Measurements from ENCODE around the gene CFAP92. TPM values are rescaled to one million over a fixed set of nuclear protein-coding genes. Genes with fewer than 3 reads are reported as not detected.

The CFAP92 gene
- total and polyA plus RNA-seq, 4 donors: 0.05 to 0.25 (median 0.06) TPM; not detected in 1

DNA sequence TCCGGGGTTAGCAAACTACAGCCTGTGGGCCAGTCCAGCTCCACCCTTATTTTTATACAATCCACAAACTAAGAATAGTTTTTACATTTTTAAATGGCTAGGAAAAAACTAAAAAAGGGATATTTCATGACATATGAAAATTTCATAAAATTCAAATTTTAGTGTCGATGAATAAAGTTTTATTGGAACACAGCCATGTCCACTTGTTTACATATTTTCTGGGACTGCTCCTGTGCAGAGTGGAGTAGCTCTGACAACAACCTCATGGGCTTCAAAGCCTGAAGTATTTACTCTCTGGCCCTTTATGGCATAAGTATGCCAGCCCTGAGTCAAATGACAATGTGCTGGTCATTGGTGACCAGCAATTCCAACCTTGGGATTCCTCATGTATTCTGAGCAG lies 24.4 kb upstream of the CFAP92 start:
- WGBS: 72% methylated on average over 2 of the region's 2 CpGs
- TF ChIP-seq RAD21 (IDR thresholded peaks at IDR 0.05) (no peak), GABPA (IDR thresholded peaks at IDR 0.05 in 1 of 2, conservative IDR thresholded peaks at IDR 0.05 in 1 of 2) (no peak), HNF4A (conservative IDR thresholded peaks at IDR 0.05) (no peak), EGR1 (IDR thresholded peaks at IDR 0.05; ENCODE audit: low read depth in 2 of 2) (no peak), FOXA2 (IDR thresholded peaks at IDR 0.05) (no peak), FOXA1 (IDR thresholded peaks at IDR 0.05) (no peak)
- TF ChIP-seq, protein P1, sequence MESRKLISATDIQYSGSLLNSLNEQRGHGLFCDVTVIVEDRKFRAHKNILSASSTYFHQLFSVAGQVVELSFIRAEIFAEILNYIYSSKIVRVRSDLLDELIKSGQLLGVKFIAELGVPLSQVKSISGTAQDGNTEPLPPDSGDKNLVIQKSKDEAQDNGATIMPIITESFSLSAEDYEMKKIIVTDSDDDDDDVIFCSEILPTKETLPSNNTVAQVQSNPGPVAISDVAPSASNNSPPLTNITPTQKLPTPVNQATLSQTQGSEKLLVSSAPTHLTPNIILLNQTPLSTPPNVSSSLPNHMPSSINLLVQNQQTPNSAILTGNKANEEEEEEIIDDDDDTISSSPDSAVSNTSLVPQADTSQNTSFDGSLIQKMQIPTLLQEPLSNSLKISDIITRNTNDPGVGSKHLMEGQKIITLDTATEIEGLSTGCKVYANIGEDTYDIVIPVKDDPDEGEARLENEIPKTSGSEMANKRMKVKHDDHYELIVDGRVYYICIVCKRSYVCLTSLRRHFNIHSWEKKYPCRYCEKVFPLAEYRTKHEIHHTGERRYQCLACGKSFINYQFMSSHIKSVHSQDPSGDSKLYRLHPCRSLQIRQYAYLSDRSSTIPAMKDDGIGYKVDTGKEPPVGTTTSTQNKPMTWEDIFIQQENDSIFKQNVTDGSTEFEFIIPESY (IDR thresholded peaks at IDR 0.05): no peak
- TF ChIP-seq, protein P2, sequence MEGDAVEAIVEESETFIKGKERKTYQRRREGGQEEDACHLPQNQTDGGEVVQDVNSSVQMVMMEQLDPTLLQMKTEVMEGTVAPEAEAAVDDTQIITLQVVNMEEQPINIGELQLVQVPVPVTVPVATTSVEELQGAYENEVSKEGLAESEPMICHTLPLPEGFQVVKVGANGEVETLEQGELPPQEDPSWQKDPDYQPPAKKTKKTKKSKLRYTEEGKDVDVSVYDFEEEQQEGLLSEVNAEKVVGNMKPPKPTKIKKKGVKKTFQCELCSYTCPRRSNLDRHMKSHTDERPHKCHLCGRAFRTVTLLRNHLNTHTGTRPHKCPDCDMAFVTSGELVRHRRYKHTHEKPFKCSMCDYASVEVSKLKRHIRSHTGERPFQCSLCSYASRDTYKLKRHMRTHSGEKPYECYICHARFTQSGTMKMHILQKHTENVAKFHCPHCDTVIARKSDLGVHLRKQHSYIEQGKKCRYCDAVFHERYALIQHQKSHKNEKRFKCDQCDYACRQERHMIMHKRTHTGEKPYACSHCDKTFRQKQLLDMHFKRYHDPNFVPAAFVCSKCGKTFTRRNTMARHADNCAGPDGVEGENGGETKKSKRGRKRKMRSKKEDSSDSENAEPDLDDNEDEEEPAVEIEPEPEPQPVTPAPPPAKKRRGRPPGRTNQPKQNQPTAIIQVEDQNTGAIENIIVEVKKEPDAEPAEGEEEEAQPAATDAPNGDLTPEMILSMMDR (IDR thresholded peaks at IDR 0.05; ENCODE audit: low read depth, low read length, missing input control): no peak
- TF ChIP-seq, protein P3, sequence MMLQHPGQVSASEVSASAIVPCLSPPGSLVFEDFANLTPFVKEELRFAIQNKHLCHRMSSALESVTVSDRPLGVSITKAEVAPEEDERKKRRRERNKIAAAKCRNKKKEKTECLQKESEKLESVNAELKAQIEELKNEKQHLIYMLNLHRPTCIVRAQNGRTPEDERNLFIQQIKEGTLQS (IDR thresholded peaks at IDR 0.05): no peak
- H3K9ac ChIP-seq (ENCODE audit: low read depth in 1 of 2, low read length in 2 of 2): no peak overlapping the region
- no peak overlapping the region for H3K4me3 ChIP-seq (ENCODE audit: low read depth in 1 of 3, low read length in 3 of 3)
- H3K27me3 ChIP-seq (ENCODE audit: control insufficient read depth in 4 of 4, insufficient read depth in 4 of 4, low read length in 3 of 4): no peaks in the 10 kb centered on the region
- no peaks in the 10 kb centered on the region for H3K36me3 ChIP-seq (ENCODE audit: control insufficient read depth in 4 of 4, insufficient read depth in 3 of 4, low read depth in 1 of 4, low read length in 3 of 4)
- no peak overlapping the region for H3K27ac ChIP-seq (ENCODE audit: low read depth in 1 of 2, low read length in 2 of 2)
- H3K9me3 ChIP-seq (ENCODE audit: control insufficient read depth in 4 of 4, low read length in 3 of 4): no peaks in the 10 kb centered on the region
- DNase-seq (ENCODE audit: low spot score): no peak
- H3K4me1 ChIP-seq (ENCODE audit: control insufficient read depth in 4 of 4, insufficient read depth in 4 of 4, low read length in 3 of 4): peaks cover 0 to 4% (median 0%) of the 10 kb centered on the region in 4 donors

DNA sequence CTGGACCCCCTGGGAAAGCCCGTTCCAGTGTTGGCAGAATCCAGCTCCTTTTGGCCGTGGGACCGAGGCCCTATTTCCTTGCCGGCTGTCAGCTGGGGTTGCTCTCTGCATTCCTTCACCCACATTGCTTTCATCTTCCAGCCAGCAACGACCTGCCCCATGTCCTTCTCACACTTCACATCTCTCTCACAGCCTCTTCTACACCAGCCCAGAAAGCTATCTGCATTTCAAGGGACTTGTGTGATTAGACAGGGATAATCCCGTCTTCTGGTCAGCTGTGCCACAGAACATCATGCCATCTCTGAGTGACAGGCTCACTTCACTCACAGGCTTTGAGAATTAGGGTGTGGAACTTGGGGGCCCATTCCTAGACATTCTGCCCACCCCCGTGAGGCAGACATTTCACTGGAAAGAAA lies 23.6 kb upstream of the CFAP92 start:
- no peaks in the 10 kb centered on the region for H3K36me3 ChIP-seq (ENCODE audit: control insufficient read depth in 4 of 4, insufficient read depth in 3 of 4, low read depth in 1 of 4, low read length in 3 of 4)
- 68% methylated on average over 7 of the region's 7 CpGs for WGBS
- TF ChIP-seq NR2F2 (IDR thresholded peaks at IDR 0.05) (no peak), RXRA (IDR thresholded peaks at IDR 0.05) (no peak)
- TF ChIP-seq, protein P1 (IDR thresholded peaks at IDR 0.05): no peak
- TF ChIP-seq, protein P4, sequence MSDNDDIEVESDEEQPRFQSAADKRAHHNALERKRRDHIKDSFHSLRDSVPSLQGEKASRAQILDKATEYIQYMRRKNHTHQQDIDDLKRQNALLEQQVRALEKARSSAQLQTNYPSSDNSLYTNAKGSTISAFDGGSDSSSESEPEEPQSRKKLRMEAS (IDR thresholded peaks at IDR 0.05): no peak
- H3K9ac ChIP-seq (ENCODE audit: low read depth in 1 of 2, low read length in 2 of 2): no peak overlapping the region
- peaks cover 0 to 4% (median 0%) of the 10 kb centered on the region in 4 donors for H3K4me1 ChIP-seq (ENCODE audit: control insufficient read depth in 4 of 4, insufficient read depth in 4 of 4, low read length in 3 of 4)
- H3K4me3 ChIP-seq (ENCODE audit: low read depth in 1 of 3, low read length in 3 of 3): no peak overlapping the region
- DNase-seq (ENCODE audit: low spot score): no peak
- no peaks in the 10 kb centered on the region for H3K9me3 ChIP-seq (ENCODE audit: control insufficient read depth in 4 of 4, low read length in 3 of 4)
- no peak overlapping the region for H3K27ac ChIP-seq (ENCODE audit: low read depth in 1 of 2, low read length in 2 of 2)
- H3K27me3 ChIP-seq (ENCODE audit: control insufficient read depth in 4 of 4, insufficient read depth in 4 of 4, low read length in 3 of 4): no peaks in the 10 kb centered on the region

Measured in liver (tissue), 9 donors.